ENCODE data around the gene PSEN2.

The PSEN2 gene

DNA sequence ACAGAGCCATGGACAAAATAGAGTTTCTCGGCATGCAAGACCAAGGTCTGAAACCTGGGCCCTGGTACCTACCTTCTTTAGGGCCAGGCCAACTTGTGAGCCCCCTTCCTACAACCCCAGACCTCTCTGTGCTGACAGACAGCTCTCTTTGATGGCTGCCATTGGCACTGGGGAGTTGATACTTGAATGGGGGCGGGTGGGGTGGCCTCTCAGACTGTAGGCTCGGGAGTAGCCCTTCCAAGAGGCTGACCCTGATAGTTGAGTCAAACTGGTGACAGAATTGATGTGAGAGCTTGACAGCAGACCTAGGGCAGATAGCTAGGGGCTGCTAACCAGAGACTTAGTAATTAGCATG lies 44.7 kb upstream of the PSEN2 start:
- TF ChIP-seq, protein P1, sequence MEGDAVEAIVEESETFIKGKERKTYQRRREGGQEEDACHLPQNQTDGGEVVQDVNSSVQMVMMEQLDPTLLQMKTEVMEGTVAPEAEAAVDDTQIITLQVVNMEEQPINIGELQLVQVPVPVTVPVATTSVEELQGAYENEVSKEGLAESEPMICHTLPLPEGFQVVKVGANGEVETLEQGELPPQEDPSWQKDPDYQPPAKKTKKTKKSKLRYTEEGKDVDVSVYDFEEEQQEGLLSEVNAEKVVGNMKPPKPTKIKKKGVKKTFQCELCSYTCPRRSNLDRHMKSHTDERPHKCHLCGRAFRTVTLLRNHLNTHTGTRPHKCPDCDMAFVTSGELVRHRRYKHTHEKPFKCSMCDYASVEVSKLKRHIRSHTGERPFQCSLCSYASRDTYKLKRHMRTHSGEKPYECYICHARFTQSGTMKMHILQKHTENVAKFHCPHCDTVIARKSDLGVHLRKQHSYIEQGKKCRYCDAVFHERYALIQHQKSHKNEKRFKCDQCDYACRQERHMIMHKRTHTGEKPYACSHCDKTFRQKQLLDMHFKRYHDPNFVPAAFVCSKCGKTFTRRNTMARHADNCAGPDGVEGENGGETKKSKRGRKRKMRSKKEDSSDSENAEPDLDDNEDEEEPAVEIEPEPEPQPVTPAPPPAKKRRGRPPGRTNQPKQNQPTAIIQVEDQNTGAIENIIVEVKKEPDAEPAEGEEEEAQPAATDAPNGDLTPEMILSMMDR (IDR thresholded peaks at IDR 0.05; ENCODE audit: low read depth, low read length, missing control alignments), result no peak
- Histone ChIP-seq H3K27ac (no peak overlapping the region), H3K36me3 (replicated peaks) (no peaks in the 10 kb centered on the region), H3K27me3 (replicated peaks) (no peaks in the 10 kb centered on the region), H3K4me3 (ENCODE audit: low read depth, low read length) (no peak overlapping the region)
- in situ Hi-C loops (cut with HindIII; ENCODE audit: low pct_ligation_motif_present, low sequenced_read_pairs), result loop anchor here (25.0 kb wide), 1 partner anchor 188 kb away; no protein-coding TSS in a partner anchor
- no peak for DNase-seq

DNA sequence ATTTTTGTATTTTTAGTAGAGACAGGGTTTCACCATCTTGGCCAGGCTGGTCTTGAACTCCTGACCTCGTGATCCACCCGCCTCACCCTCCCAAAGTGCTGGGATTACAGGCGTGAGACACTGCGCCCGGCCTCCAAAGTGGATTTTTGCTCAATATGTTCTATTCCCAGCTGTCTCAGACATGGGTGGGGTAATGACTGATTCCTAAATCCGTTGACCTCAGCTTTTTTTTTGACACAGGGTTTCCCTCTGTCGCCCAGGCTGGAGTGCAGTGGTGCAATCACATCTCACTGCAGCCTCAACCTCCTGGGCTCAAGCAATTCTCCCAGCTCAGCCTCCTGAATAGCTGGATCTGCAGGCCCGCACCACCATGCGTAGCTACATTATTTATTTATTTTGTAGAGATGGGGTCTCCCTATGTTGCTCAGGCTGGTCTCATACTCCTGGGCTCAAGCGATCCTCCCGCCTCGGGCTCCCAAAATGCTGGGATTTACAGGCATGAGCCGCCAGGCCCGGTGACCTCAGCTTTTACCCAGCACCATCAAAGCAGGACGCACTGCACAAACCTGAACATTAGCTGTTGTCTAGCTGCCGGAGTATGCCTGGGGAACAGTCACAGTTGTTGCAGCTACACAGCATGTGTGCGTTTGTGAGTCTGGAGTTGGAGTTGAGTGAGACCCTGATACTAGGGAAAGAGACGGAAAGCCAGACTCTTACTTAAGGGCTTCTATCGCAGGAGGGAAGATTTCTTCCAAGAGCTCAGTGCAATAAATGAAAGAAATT lies 43.7 kb upstream of the PSEN2 start:
- H3K27ac ChIP-seq, result no peak overlapping the region
- DNase-seq, result no peak
- in situ Hi-C loops (cut with HindIII; ENCODE audit: low pct_ligation_motif_present, low sequenced_read_pairs), result loop anchor here (25.0 kb wide), 1 partner anchor 189 kb away; no protein-coding TSS in a partner anchor
- TF ChIP-seq, protein P1 (IDR thresholded peaks at IDR 0.05; ENCODE audit: low read depth, low read length, missing control alignments), result no peak
- no peaks in the 10 kb centered on the region for H3K36me3 ChIP-seq (replicated peaks)
- no peak overlapping the region for H3K4me3 ChIP-seq (ENCODE audit: low read depth, low read length)
- H3K27me3 ChIP-seq (replicated peaks), result no peaks in the 10 kb centered on the region

DNA sequence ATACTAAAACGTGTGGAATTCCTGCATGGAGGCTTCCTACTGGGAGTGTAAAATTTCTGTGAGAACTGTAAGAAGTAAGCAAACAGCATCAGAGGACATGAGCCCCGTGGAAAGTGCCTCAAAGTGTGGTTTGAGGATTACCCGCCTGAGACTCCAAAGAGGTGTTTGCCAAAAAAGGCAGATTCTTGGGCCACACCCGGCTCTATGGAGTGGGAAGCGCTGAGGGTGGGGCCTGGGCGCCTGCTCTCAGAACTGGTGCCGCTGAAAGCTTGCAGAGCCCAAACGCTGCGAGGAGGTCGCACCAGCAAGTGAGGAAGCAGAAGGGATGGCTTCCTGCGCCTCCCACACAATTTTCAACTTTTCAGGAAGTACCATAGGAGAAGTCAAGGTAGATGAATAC lies 43.0 kb upstream of the PSEN2 start:
- no peak for DNase-seq
- TF ChIP-seq, protein P1 (IDR thresholded peaks at IDR 0.05; ENCODE audit: low read depth, low read length, missing control alignments), result no peak
- no peak overlapping the region for H3K27ac ChIP-seq
- H3K36me3 ChIP-seq (replicated peaks), result no peaks in the 10 kb centered on the region
- no peak overlapping the region for H3K4me3 ChIP-seq (ENCODE audit: low read depth, low read length)
- in situ Hi-C loops (cut with HindIII; ENCODE audit: low pct_ligation_motif_present, low sequenced_read_pairs), result loop anchor here (25.0 kb wide), 1 partner anchor 190 kb away; no protein-coding TSS in a partner anchor
- no peaks in the 10 kb centered on the region for H3K27me3 ChIP-seq (replicated peaks)

DNA sequence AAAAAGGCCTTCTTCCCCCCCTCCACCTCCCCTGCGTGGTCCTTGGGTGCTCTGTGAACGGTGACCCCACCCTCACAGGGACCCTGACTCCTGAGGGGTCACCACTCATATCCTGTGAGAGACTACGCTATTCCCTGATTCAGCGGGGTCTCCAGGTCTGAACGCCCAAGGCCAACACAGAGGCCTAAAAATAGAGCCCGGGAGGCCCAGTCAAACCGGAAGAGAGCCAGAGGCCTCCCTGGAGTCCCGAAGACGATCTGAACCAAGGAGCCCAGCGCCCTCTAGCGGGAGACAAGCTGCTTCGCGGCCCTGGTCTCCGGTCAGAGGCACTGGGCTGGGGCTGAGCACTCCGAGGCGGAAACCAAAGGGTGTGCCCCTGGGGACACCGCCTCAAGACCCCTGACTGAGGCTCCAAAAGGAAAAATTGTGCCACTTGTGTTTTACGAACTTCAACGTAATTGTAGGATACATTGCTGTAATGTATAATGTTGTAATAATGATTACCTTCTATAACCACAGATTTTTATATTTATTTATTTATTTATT lies 42.4 kb upstream of the PSEN2 start:
- H3K4me3 ChIP-seq (ENCODE audit: low read depth, low read length), result no peak overlapping the region
- in situ Hi-C loops (cut with HindIII; ENCODE audit: low pct_ligation_motif_present, low sequenced_read_pairs), result loop anchor here (25.0 kb wide), 1 partner anchor 191 kb away; no protein-coding TSS in a partner anchor
- no peaks in the 10 kb centered on the region for H3K36me3 ChIP-seq (replicated peaks)
- H3K27ac ChIP-seq, result peak overlapping the region; percentile 62
- DNase-seq, result peak; percentile 87
- TF ChIP-seq, protein P1 (IDR thresholded peaks at IDR 0.05; ENCODE audit: low read depth, low read length, missing control alignments), result peak; percentile 96
- no peaks in the 10 kb centered on the region for H3K27me3 ChIP-seq (replicated peaks)

DNA sequence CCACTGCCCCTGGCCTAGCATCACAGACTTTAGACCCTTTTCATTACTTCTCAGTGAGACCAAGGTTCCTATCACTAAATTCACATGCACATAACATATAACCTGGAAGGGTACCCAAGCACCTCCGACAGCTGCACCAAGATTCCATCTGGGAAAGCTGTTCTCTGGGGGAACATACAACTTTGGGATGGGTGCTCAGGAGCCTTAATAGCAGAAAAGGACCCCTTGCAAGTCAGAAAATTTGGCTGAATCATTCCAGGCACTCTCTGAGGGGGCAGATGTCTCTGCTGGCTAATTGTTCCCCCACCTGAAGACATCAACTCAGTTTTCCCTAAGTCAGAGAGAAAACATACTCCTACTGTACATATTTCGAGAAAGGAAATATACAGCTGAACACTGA lies 41.3 kb upstream of the PSEN2 start:
- TF ChIP-seq, protein P1 (IDR thresholded peaks at IDR 0.05; ENCODE audit: low read depth, low read length, missing control alignments), result no peak
- Histone ChIP-seq H3K36me3 (replicated peaks) (no peaks in the 10 kb centered on the region), H3K27ac (no peak overlapping the region), H3K4me3 (ENCODE audit: low read depth, low read length) (no peak overlapping the region), H3K27me3 (replicated peaks) (no peaks in the 10 kb centered on the region)
- in situ Hi-C loops (cut with HindIII; ENCODE audit: low pct_ligation_motif_present, low sequenced_read_pairs), result loop anchor here (25.0 kb wide), 1 partner anchor 192 kb away; no protein-coding TSS in a partner anchor
- DNase-seq, result no peak

All from brain microvascular endothelial cell (primary cell).